OCI-LY1 (cell line): Measurements from ENCODE around the gene HMG20A.

Experiments used
- EZH2 ChIP-seq: fragments of 200-600 bp; sonication (generic), shearing (Covaris generic); IDR thresholded peaks from 2 replicates; pipeline ENCODE4 v1.8.0; 2017; ENCODE audit warnings: borderline replicate concordance, mixed run types, mild to moderate bottlenecking, antibody characterized with exemption, low read length, moderate library complexity, mixed read lengths
- TF ChIP-seq, protein P1 (sequence below): fragments of 200-600 bp; sonication (generic), shearing (Covaris generic); IDR thresholded peaks from 2 replicates; pipeline ENCODE4 v1.5.1; 2017; ENCODE audit warnings: mild to moderate bottlenecking, antibody characterized with exemption, low read length, moderate library complexity, mixed read lengths

DNA sequence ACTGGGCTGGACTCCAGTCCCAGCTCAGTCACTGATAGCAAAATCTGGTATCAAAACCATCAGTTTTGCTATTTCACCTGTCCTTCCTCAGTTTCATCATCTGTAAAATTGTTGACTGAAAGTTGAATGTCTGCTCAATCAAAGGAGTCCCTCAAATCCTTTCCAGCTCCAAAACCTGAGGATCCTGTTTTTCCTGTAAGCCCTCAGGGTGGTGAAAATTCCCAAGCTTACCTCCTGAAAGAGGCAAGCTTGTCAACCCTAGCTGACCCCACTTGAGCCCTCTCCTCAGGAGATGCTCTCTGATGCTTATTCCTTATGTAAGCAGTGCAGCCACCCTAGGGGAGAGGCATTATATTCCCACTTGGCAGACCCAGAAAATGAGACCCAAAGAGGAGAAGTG is 82.6 kb downstream of the HMG20A start:
- TF ChIP-seq EZH2: no peak
- TF ChIP-seq, protein P1, sequence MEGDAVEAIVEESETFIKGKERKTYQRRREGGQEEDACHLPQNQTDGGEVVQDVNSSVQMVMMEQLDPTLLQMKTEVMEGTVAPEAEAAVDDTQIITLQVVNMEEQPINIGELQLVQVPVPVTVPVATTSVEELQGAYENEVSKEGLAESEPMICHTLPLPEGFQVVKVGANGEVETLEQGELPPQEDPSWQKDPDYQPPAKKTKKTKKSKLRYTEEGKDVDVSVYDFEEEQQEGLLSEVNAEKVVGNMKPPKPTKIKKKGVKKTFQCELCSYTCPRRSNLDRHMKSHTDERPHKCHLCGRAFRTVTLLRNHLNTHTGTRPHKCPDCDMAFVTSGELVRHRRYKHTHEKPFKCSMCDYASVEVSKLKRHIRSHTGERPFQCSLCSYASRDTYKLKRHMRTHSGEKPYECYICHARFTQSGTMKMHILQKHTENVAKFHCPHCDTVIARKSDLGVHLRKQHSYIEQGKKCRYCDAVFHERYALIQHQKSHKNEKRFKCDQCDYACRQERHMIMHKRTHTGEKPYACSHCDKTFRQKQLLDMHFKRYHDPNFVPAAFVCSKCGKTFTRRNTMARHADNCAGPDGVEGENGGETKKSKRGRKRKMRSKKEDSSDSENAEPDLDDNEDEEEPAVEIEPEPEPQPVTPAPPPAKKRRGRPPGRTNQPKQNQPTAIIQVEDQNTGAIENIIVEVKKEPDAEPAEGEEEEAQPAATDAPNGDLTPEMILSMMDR: no peak
